HEK293T (cell line): Measurements from ENCODE around the gene INSYN1.

Source experiments
- ARNT ChIP-seq: fragments of 450-650 bp; IDR thresholded peaks from 2 replicates; pipeline ENCODE4 v1.6.1; 2017; ENCODE audit warnings: mild to moderate bottlenecking
- FOXA1 ChIP-seq: fragments of 450-650 bp; IDR thresholded peaks from 2 replicates; pipeline ENCODE4 v1.6.1; 2016; ENCODE audit warnings: mild to moderate bottlenecking
- FOXM1 ChIP-seq: fragments of 450-650 bp; IDR thresholded peaks from 2 replicates; pipeline ENCODE4 v1.6.1; 2017; ENCODE audit warnings: mild to moderate bottlenecking, borderline replicate concordance
- LEF1 ChIP-seq: fragments of 450-650 bp; IDR thresholded peaks from 2 replicates; pipeline ENCODE4 v1.6.1; 2017; ENCODE audit warnings: mild to moderate bottlenecking, borderline replicate concordance
- NFRKB ChIP-seq: fragments of 450-650 bp; IDR thresholded peaks from 2 replicates; pipeline ENCODE4 v1.6.1; 2016; ENCODE audit warnings: mild to moderate bottlenecking, moderate library complexity
- SUZ12 ChIP-seq: fragments of 450-650 bp; IDR thresholded peaks from 2 replicates; pipeline ENCODE4 v1.6.1; 2016; ENCODE audit warnings: mild to moderate bottlenecking
- ZNF384 ChIP-seq: fragments of 450-650 bp; IDR thresholded peaks from 2 replicates; pipeline ENCODE4 v1.6.1; 2016
- TF ChIP-seq, protein P1 (sequence below): fragments of 450-650 bp; IDR thresholded peaks from 2 replicates; pipeline ENCODE4 v1.6.1; 2016

- TF ChIP-seq FOXM1, result no peak
- TF ChIP-seq NFRKB, result no peak
- TF ChIP-seq, protein P1, sequence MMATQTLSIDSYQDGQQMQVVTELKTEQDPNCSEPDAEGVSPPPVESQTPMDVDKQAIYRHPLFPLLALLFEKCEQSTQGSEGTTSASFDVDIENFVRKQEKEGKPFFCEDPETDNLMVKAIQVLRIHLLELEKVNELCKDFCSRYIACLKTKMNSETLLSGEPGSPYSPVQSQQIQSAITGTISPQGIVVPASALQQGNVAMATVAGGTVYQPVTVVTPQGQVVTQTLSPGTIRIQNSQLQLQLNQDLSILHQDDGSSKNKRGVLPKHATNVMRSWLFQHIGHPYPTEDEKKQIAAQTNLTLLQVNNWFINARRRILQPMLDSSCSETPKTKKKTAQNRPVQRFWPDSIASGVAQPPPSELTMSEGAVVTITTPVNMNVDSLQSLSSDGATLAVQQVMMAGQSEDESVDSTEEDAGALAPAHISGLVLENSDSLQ, result no peak
- TF ChIP-seq FOXA1, result no peak
- no peak for TF ChIP-seq SUZ12
- TF ChIP-seq ARNT, result no peak
- TF ChIP-seq LEF1, result no peak
- TF ChIP-seq ZNF384, result no peak
Measured at GRCh38 chr15:73745073-73745472, 8.1 kb downstream of the INSYN1 start.
